HFFc6 (cell line): ENCODE measurements around the gene CPNE7. TPM values are rescaled to one million over a fixed set of nuclear protein-coding genes. Genes with fewer than 3 reads are reported as not detected.

Experiments
- DNase-seq: peaks from one replicate; pipeline ENCODE4 v3.0.0-alpha.2; 2018
- H3K27ac Mint-ChIP-seq: 2 replicates; pipeline ENCODE4 v1.8.0; 2020; ENCODE audit warnings: mild to moderate bottlenecking, mixed read lengths
- H3K27me3 Mint-ChIP-seq: 2 replicates; pipeline ENCODE4 v1.8.0; 2021; ENCODE audit warnings: mild to moderate bottlenecking, moderate library complexity, mixed read lengths; ENCODE audit not compliant: insufficient read depth
- H3K36me3 Mint-ChIP-seq: 2 replicates; pipeline ENCODE4 v1.8.0; 2021; ENCODE audit warnings: low read depth, mixed read lengths
- H3K4me1 Mint-ChIP-seq: 2 replicates; pipeline ENCODE4 v1.8.0; 2020; ENCODE audit warnings: low read depth, mixed read lengths
- H3K4me3 Mint-ChIP-seq: 2 replicates; pipeline ENCODE4 v1.8.0; 2020; ENCODE audit warnings: mild to moderate bottlenecking, moderate library complexity, mixed read lengths
- H3K9me3 Mint-ChIP-seq: 2 replicates; pipeline ENCODE4 v1.8.0; 2020; ENCODE audit warnings: mild to moderate bottlenecking, mixed read lengths
- total RNA-seq, 6 experiments: library from RNA; stranded (reverse); fragmentation: NEBNext Ultra II Directional; extraction: Animal tissue kit (Norgen Biotek cat#: 25700); gene quantifications; 2 replicates in 1 of 6; 3 replicates in 5 of 6; pipeline ENCODE4 v1.2.3, GENCODE V29; 2021
- TF ChIP-seq, protein P1 (sequence below): fragments of 200-600 bp; sonication (generic); IDR thresholded peaks from 2 replicates; pipeline ENCODE4 v1.5.0; 2021; ENCODE audit warnings: antibody characterized with exemption, mild to moderate bottlenecking

Gene CPNE7
- total RNA-seq, 6 experiments from 2014 or later: 17.6 to 22.2 (median 19.3) TPM

- Mint-ChIP-seq H3K27ac (no peak overlapping the region), H3K36me3 (no peaks in the 10 kb centered on the region), H3K9me3 (no peaks in the 10 kb centered on the region), H3K4me3 (no peak overlapping the region), H3K27me3 (peaks cover 10% of the 10 kb centered on the region), H3K4me1 (peaks cover 13% of the 10 kb centered on the region)
- no peak for DNase-seq
- TF ChIP-seq, protein P1, sequence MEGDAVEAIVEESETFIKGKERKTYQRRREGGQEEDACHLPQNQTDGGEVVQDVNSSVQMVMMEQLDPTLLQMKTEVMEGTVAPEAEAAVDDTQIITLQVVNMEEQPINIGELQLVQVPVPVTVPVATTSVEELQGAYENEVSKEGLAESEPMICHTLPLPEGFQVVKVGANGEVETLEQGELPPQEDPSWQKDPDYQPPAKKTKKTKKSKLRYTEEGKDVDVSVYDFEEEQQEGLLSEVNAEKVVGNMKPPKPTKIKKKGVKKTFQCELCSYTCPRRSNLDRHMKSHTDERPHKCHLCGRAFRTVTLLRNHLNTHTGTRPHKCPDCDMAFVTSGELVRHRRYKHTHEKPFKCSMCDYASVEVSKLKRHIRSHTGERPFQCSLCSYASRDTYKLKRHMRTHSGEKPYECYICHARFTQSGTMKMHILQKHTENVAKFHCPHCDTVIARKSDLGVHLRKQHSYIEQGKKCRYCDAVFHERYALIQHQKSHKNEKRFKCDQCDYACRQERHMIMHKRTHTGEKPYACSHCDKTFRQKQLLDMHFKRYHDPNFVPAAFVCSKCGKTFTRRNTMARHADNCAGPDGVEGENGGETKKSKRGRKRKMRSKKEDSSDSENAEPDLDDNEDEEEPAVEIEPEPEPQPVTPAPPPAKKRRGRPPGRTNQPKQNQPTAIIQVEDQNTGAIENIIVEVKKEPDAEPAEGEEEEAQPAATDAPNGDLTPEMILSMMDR: peak; percentile 81
These were observed 40.1 kb downstream of the CPNE7 start for GRCh38 chr16:89615596-89616090.

GRCh38 chr16:89616623-89617022 is 41.1 kb downstream of the CPNE7 start:
- Mint-ChIP-seq H3K36me3 (no peaks in the 10 kb centered on the region), H3K4me3 (no peak overlapping the region)

GRCh38 chr16:89617036-89617435 is 41.5 kb downstream of the CPNE7 start:
- Mint-ChIP-seq H3K27me3 (peaks cover 15% of the 10 kb centered on the region), H3K4me3 (no peak overlapping the region), H3K36me3 (no peaks in the 10 kb centered on the region)

More at GRCh38 chr16:89616623-89617022, 41.1 kb downstream of the CPNE7 start:
- Mint-ChIP-seq H3K27ac (no peak overlapping the region), H3K9me3 (no peaks in the 10 kb centered on the region), H3K27me3 (peaks cover 11% of the 10 kb centered on the region), H3K4me1 (peaks cover 13% of the 10 kb centered on the region)
- TF ChIP-seq, protein P1: no peak
- DNase-seq: no peak

GRCh38 chr16:89618109-89618998 is 42.8 kb downstream of the CPNE7 start:
- TF ChIP-seq, protein P1: no peak
- Mint-ChIP-seq H3K4me3 (no peak overlapping the region), H3K27me3 (peaks cover 13% of the 10 kb centered on the region), H3K9me3 (no peaks in the 10 kb centered on the region), H3K36me3 (no peaks in the 10 kb centered on the region), H3K27ac (no peak overlapping the region), H3K4me1 (peaks cover 7% of the 10 kb centered on the region)
- no peak for DNase-seq

More at GRCh38 chr16:89617036-89617435, 41.5 kb downstream of the CPNE7 start:
- TF ChIP-seq, protein P1: no peak
- peaks cover 13% of the 10 kb centered on the region for H3K4me1 Mint-ChIP-seq
- H3K9me3 Mint-ChIP-seq: no peaks in the 10 kb centered on the region
- H3K27ac Mint-ChIP-seq: no peak overlapping the region
- DNase-seq: no peak

- TF ChIP-seq, protein P1: no peak
- Mint-ChIP-seq H3K4me3 (no peak overlapping the region), H3K27ac (no peak overlapping the region), H3K9me3 (no peaks in the 10 kb centered on the region), H3K27me3 (peaks cover 15% of the 10 kb centered on the region), H3K4me1 (peaks cover 12% of the 10 kb centered on the region), H3K36me3 (no peaks in the 10 kb centered on the region)
- no peak for DNase-seq
These were observed 44.3 kb downstream of the CPNE7 start for GRCh38 chr16:89619840-89620239.
